ENCODE measurements around the gene SNRPN.
"Not testable (repeated sequence)": the region's sequence is repeated elsewhere in the genome, so short reads cannot be mapped to it uniquely, and the experiment has no call there.

The SNRPN gene

DNA sequence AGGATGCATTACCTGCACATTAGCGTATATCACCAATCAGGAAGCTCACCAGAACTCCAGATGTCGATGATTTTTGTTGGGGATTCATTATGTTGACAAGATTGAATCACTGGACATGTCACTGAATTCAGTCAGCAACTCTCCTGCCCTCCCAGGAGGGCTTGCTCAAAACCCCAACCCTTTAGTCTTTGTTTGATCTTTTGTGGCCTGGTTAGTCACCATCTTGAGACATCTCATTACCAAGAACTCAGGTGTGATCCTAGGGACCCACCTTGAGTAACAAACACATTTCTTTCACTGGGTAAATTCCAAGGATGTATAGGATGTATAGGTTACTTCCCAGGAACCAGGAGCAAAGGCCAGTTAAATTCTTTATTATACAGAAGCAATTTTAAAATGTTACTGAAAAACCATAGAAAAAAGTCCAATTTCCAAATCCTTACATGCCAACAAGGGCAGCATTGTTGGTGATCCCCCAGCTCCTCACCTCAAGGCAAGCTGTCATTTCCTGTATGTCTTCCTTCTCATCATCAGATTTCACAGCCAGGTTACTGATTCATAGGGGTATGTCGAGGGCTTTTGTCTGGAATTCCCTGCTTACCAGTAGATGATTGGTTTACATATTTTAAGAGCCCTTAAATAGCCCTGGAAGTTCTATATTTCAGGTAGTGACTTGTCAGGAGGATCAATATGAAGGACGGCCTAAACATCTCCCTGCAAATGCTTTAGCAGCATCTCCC is 11.7 kb downstream of the SNRPN start:
- H3K27me3 ChIP-seq (ENCODE audit: insufficient read depth, poor library complexity, severe bottlenecking): no peaks in the 10 kb centered on the region
- peaks cover 7% of the 10 kb centered on the region for H3K4me1 ChIP-seq (ENCODE audit: insufficient read depth, poor library complexity, severe bottlenecking)
- H3K36me3 ChIP-seq (ENCODE audit: low read depth): peaks cover 96% of the 10 kb centered on the region
- no peak overlapping the region for H3K4me3 ChIP-seq (ENCODE audit: severe bottlenecking)
- TF ChIP-seq, protein P1, sequence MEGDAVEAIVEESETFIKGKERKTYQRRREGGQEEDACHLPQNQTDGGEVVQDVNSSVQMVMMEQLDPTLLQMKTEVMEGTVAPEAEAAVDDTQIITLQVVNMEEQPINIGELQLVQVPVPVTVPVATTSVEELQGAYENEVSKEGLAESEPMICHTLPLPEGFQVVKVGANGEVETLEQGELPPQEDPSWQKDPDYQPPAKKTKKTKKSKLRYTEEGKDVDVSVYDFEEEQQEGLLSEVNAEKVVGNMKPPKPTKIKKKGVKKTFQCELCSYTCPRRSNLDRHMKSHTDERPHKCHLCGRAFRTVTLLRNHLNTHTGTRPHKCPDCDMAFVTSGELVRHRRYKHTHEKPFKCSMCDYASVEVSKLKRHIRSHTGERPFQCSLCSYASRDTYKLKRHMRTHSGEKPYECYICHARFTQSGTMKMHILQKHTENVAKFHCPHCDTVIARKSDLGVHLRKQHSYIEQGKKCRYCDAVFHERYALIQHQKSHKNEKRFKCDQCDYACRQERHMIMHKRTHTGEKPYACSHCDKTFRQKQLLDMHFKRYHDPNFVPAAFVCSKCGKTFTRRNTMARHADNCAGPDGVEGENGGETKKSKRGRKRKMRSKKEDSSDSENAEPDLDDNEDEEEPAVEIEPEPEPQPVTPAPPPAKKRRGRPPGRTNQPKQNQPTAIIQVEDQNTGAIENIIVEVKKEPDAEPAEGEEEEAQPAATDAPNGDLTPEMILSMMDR (IDR thresholded peaks at IDR 0.05; ENCODE audit: poor library complexity, severe bottlenecking): no peak
- peak overlapping the region; percentile 68 for H3K27ac ChIP-seq (ENCODE audit: poor library complexity, severe bottlenecking)
- H3K9me3 ChIP-seq (ENCODE audit: severe bottlenecking): peaks cover 3% of the 10 kb centered on the region
- no peak for DNase-seq (ENCODE audit: low spot score)
- peak; percentile 81 for ATAC-seq (ENCODE audit: low read depth)

DNA sequence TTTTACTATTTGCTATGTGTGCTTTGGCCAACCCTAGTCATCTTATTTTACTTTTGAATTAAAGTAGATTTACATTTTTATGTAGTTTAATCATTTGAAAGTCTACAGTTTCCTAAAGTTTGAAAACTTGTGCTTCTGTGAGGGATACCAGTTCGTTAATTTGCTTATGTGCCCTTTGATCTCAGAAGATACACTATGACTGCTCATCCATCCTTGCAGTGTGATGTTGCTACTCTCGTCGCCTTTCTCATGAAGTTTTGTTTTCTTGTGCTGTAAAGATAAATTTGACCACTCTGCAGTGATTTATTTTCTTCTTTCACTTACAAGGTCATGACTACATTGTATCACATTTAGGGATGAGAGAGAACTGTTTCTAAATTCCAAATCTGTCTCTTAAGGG is 16.3 kb downstream of the SNRPN start:
- H3K4me3 ChIP-seq (ENCODE audit: severe bottlenecking): no peak overlapping the region
- no peak for ATAC-seq (ENCODE audit: low read depth)
- H3K27ac ChIP-seq (ENCODE audit: poor library complexity, severe bottlenecking): no peak overlapping the region
- no peak for DNase-seq (ENCODE audit: low spot score)
- TF ChIP-seq, protein P1 (IDR thresholded peaks at IDR 0.05; ENCODE audit: poor library complexity, severe bottlenecking): no peak
- peaks cover 3% of the 10 kb centered on the region for H3K9me3 ChIP-seq (ENCODE audit: severe bottlenecking)
- H3K36me3 ChIP-seq (ENCODE audit: low read depth): peaks cover 99% of the 10 kb centered on the region
- no peaks in the 10 kb centered on the region for H3K27me3 ChIP-seq (ENCODE audit: insufficient read depth, poor library complexity, severe bottlenecking)
- H3K4me1 ChIP-seq (ENCODE audit: insufficient read depth, poor library complexity, severe bottlenecking): peaks cover 3% of the 10 kb centered on the region

DNA sequence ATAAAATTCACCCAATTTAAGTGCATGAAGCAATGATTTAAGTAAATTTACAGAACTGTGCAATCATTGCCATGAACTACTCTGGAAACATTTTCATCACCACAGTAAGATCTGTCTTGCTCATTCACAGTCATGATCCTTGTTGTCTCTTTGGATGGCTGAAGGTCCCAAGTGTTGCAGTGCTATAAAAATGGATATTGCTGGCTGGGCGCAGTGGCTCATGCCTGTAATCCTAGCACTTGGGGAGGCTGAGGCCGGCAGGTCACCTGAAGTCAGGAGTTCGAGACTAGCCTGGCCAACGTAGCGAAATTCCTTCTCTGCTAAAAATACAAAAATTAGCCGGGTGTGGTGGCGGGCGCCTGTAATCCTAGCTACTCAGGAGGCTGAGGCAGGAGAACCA is 17.0 kb downstream of the SNRPN start:
- peaks cover 100% of the 10 kb centered on the region for H3K36me3 ChIP-seq (ENCODE audit: low read depth)
- TF ChIP-seq, protein P1 (IDR thresholded peaks at IDR 0.05; ENCODE audit: poor library complexity, severe bottlenecking): no peak
- DNase-seq (ENCODE audit: low spot score) (no peak), ATAC-seq (ENCODE audit: low read depth) (no peak)
- H3K27ac ChIP-seq (ENCODE audit: poor library complexity, severe bottlenecking): no peak overlapping the region
- no peak overlapping the region for H3K4me3 ChIP-seq (ENCODE audit: severe bottlenecking)
- H3K4me1 ChIP-seq (ENCODE audit: insufficient read depth, poor library complexity, severe bottlenecking): no peaks in the 10 kb centered on the region
- H3K27me3 ChIP-seq (ENCODE audit: insufficient read depth, poor library complexity, severe bottlenecking): no peaks in the 10 kb centered on the region
- peaks cover 3% of the 10 kb centered on the region for H3K9me3 ChIP-seq (ENCODE audit: severe bottlenecking)

DNA sequence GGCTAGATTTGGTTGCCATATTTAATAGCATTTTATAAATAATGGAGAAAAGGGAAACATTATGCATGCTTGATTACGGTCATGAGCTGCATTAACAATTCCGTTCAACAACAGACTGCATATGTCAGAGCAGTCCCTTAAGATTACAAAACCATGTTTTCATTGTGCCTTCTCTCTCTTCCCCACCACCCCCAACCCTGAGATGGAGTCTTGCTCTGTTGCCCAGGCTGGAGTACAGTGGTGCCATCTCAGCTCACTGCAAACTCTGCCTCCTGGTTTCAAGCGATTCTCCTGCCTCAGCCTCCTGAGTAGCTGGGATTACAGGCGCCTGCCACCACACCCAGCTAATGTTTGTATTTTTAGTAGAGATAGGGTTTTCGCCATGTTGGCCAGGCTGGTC is 17.9 kb downstream of the SNRPN start:
- H3K36me3 ChIP-seq (ENCODE audit: low read depth): peaks cover 100% of the 10 kb centered on the region
- DNase-seq (ENCODE audit: low spot score); H3K27ac ChIP-seq (ENCODE audit: poor library complexity, severe bottlenecking); H3K4me1 ChIP-seq (ENCODE audit: insufficient read depth, poor library complexity, severe bottlenecking); ATAC-seq (ENCODE audit: low read depth); H3K4me3 ChIP-seq (ENCODE audit: severe bottlenecking); H3K9me3 ChIP-seq (ENCODE audit: severe bottlenecking); H3K27me3 ChIP-seq (ENCODE audit: insufficient read depth, poor library complexity, severe bottlenecking): not testable (repeated sequence)

DNA sequence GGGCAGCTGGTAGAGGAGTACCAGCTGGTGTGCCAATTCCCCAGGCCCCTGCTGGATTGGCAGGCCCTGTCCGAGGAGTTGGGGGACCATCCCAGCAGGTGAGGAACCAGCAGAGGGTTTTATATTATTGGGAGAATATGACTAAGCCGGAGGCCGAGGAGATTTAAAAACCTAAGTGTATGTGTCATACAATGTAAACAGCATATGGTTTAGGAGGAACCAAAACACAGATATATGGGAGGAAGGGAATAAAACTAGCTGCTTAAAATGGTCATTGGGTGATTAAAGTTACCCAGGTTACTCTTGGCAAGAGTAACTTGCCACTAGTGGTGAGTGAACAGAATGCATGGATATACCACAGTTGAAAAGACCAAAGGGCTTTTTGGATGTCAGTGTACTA is 22.1 kb downstream of the SNRPN start:
- Histone ChIP-seq H3K27ac (ENCODE audit: poor library complexity, severe bottlenecking) (no peak overlapping the region), H3K27me3 (ENCODE audit: insufficient read depth, poor library complexity, severe bottlenecking) (no peaks in the 10 kb centered on the region), H3K4me1 (ENCODE audit: insufficient read depth, poor library complexity, severe bottlenecking) (no peaks in the 10 kb centered on the region), H3K4me3 (ENCODE audit: severe bottlenecking) (no peak overlapping the region), H3K36me3 (ENCODE audit: low read depth) (peaks cover 97% of the 10 kb centered on the region), H3K9me3 (ENCODE audit: severe bottlenecking) (no peaks in the 10 kb centered on the region)
- TF ChIP-seq, protein P1 (IDR thresholded peaks at IDR 0.05; ENCODE audit: poor library complexity, severe bottlenecking): no peak
- no peak for DNase-seq (ENCODE audit: low spot score)
- ATAC-seq (ENCODE audit: low read depth): no peak
